Measurements from ENCODE around the gene RABAC1.

DNA sequence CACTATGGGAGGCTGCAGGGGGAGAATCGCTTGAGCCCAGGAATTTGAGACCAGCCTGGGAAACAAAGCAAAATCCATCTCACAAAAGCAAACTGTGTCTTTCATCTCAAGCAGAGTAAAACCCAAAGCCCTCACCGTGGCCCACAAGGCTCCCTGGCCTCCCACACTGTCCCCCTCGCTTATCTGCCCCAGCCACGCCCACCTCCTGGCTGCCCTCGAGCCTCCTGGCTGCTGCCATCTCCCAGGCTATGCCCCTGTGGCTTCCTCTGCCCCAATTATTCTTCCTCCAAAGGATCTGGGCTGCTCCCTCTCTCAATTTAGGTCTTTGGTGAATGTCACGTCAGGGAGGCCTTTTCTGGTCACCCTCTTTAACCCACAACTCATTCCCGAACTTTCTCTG lies 3.6 kb downstream of the RABAC1 start:
- no peak for TF ChIP-seq POLR2A (IDR thresholded peaks at IDR 0.05)
- TF ChIP-seq, protein P1, sequence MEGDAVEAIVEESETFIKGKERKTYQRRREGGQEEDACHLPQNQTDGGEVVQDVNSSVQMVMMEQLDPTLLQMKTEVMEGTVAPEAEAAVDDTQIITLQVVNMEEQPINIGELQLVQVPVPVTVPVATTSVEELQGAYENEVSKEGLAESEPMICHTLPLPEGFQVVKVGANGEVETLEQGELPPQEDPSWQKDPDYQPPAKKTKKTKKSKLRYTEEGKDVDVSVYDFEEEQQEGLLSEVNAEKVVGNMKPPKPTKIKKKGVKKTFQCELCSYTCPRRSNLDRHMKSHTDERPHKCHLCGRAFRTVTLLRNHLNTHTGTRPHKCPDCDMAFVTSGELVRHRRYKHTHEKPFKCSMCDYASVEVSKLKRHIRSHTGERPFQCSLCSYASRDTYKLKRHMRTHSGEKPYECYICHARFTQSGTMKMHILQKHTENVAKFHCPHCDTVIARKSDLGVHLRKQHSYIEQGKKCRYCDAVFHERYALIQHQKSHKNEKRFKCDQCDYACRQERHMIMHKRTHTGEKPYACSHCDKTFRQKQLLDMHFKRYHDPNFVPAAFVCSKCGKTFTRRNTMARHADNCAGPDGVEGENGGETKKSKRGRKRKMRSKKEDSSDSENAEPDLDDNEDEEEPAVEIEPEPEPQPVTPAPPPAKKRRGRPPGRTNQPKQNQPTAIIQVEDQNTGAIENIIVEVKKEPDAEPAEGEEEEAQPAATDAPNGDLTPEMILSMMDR (IDR thresholded peaks at IDR 0.05): no peak
